DOHH2 (cell line): Measurements from ENCODE around the gene ADAMTSL1.

Experiments
- CTCF ChIP-seq: fragments of 200-600 bp; sonication (generic); IDR thresholded peaks from one replicate; pipeline ENCODE4 v1.5.1; 2014; ENCODE audit warnings: antibody characterized with exemption, mild to moderate bottlenecking, low read depth, low read length; ENCODE audit not compliant: poor library complexity, severe bottlenecking
- EZH2phosphoT487 ChIP-seq: fragments of 200-600 bp; sonication (generic); IDR thresholded peaks from 2 replicates; pipeline ENCODE4 v1.6.1; 2017; ENCODE audit warnings: borderline replicate concordance, mild to moderate bottlenecking, antibody characterized with exemption, low read length, moderate library complexity, mixed read lengths

- TF ChIP-seq CTCF: no peak
- no peak for TF ChIP-seq EZH2phosphoT487
Observed at GRCh38 chr9:18891946-18892670, 418.2 kb downstream of the ADAMTSL1 start.
